ENCODE results near the gene TMEM106C.

TMEM106C gene

DNA sequence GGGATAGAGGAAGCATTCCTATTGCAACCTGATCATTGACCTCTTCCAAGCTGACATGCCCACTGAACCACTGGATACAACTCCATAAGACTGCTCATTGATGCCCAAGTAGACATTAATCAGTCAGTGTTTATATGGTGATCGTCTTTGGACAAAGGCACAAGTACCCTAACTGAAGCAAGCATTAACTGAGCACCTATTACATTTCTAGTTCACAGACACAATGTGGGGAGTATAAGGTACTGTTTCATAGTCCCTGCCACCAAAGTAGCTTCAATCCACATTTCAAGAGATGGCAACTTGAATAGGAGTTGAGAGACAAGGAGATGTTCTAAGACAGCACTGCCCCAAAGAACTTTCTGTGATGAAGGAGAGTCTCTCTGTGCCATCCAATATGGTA, 51.7 kb downstream of the TMEM106C start:
- no peak for ATAC-seq
- TF ChIP-seq, protein P1, sequence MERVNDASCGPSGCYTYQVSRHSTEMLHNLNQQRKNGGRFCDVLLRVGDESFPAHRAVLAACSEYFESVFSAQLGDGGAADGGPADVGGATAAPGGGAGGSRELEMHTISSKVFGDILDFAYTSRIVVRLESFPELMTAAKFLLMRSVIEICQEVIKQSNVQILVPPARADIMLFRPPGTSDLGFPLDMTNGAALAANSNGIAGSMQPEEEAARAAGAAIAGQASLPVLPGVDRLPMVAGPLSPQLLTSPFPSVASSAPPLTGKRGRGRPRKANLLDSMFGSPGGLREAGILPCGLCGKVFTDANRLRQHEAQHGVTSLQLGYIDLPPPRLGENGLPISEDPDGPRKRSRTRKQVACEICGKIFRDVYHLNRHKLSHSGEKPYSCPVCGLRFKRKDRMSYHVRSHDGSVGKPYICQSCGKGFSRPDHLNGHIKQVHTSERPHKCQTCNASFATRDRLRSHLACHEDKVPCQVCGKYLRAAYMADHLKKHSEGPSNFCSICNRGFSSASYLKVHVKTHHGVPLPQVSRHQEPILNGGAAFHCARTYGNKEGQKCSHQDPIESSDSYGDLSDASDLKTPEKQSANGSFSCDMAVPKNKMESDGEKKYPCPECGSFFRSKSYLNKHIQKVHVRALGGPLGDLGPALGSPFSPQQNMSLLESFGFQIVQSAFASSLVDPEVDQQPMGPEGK (CRISPR knock-in tag; IDR thresholded peaks at IDR 0.05; ENCODE audit: borderline replicate concordance) = no peak
- TF ChIP-seq ZFP30 (CRISPR knock-in tag; IDR thresholded peaks at IDR 0.05) (no peak), CSDC2 (CRISPR knock-in tag; IDR thresholded peaks at IDR 0.05) (no peak), ZFP3 (CRISPR knock-in tag; IDR thresholded peaks at IDR 0.05) (no peak), TCF4 (CRISPR knock-in tag; IDR thresholded peaks at IDR 0.05; ENCODE audit: borderline replicate concordance) (no peak), ESRRG (CRISPR knock-in tag; IDR thresholded peaks at IDR 0.05) (no peak), ZNF70 (CRISPR knock-in tag; IDR thresholded peaks at IDR 0.05) (no peak), ARNTL (CRISPR knock-in tag; IDR thresholded peaks at IDR 0.05; ENCODE audit: borderline replicate concordance, low read depth) (no peak), ISL1 (CRISPR knock-in tag; IDR thresholded peaks at IDR 0.05) (no peak), ZNF565 (CRISPR knock-in tag; conservative IDR thresholded peaks at IDR 0.05; ENCODE audit: low read depth) (no peak), SNAI2 (CRISPR knock-in tag; IDR thresholded peaks at IDR 0.05) (no peak), TOX (CRISPR knock-in tag; IDR thresholded peaks at IDR 0.05; ENCODE audit: borderline replicate concordance) (no peak), ZC3H10 (CRISPR knock-in tag; IDR thresholded peaks at IDR 0.05) (no peak)
- TF ChIP-seq, protein P2, sequence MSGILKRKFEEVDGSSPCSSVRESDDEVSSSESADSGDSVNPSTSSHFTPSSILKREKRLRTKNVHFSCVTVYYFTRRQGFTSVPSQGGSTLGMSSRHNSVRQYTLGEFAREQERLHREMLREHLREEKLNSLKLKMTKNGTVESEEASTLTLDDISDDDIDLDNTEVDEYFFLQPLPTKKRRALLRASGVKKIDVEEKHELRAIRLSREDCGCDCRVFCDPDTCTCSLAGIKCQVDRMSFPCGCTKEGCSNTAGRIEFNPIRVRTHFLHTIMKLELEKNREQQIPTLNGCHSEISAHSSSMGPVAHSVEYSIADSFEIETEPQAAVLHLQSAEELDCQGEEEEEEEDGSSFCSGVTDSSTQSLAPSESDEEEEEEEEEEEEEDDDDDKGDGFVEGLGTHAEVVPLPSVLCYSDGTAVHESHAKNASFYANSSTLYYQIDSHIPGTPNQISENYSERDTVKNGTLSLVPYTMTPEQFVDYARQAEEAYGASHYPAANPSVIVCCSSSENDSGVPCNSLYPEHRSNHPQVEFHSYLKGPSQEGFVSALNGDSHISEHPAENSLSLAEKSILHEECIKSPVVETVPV (CRISPR knock-in tag; IDR thresholded peaks at IDR 0.05) = no peak
- TF ChIP-seq, protein P3, sequence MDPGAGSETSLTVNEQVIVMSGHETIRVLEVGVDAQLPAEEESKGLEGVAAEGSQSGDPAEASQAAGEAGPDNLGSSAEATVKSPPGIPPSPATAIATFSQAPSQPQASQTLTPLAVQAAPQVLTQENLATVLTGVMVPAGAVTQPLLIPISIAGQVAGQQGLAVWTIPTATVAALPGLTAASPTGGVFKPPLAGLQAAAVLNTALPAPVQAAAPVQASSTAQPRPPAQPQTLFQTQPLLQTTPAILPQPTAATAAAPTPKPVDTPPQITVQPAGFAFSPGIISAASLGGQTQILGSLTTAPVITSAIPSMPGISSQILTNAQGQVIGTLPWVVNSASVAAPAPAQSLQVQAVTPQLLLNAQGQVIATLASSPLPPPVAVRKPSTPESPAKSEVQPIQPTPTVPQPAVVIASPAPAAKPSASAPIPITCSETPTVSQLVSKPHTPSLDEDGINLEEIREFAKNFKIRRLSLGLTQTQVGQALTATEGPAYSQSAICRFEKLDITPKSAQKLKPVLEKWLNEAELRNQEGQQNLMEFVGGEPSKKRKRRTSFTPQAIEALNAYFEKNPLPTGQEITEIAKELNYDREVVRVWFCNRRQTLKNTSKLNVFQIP (CRISPR knock-in tag; IDR thresholded peaks at IDR 0.05; ENCODE audit: borderline replicate concordance, low read depth) = no peak
- TF ChIP-seq, protein P4, sequence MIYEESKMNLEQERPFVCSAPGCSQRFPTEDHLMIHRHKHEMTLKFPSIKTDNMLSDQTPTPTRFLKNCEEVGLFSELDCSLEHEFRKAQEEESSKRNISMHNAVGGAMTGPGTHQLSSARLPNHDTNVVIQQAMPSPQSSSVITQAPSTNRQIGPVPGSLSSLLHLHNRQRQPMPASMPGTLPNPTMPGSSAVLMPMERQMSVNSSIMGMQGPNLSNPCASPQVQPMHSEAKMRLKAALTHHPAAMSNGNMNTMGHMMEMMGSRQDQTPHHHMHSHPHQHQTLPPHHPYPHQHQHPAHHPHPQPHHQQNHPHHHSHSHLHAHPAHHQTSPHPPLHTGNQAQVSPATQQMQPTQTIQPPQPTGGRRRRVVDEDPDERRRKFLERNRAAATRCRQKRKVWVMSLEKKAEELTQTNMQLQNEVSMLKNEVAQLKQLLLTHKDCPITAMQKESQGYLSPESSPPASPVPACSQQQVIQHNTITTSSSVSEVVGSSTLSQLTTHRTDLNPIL (CRISPR knock-in tag; IDR thresholded peaks at IDR 0.05; ENCODE audit: low read depth) = no peak

DNA sequence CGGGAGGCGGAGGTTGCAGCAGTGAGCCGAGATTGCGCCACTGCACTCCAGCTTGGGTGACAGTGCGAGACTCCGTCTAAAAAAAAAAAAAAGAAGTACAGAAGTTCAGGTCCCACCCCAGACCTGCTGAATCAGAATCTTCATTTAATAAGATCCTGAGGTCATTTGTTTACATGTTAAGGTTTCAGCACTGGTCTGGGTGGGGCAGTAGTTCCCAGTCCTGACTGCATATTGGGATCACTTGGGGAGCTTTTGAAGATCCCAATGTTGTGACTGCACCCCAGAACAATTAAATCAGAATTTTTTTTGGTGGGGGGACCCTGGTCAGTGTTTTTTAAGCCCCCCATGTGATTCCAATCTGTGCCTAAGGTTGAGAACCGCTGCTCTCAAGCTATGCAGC, 52.6 kb downstream of the TMEM106C start:
- TF ChIP-seq, protein P3 (CRISPR knock-in tag; IDR thresholded peaks at IDR 0.05; ENCODE audit: borderline replicate concordance, low read depth) = no peak
- TF ChIP-seq ZNF70 (CRISPR knock-in tag; IDR thresholded peaks at IDR 0.05) (no peak), PPARA (CRISPR knock-in tag; IDR thresholded peaks at IDR 0.05; ENCODE audit: borderline replicate concordance) (no peak), ZNF565 (CRISPR knock-in tag; conservative IDR thresholded peaks at IDR 0.05; ENCODE audit: low read depth) (no peak), ESRRG (CRISPR knock-in tag; IDR thresholded peaks at IDR 0.05) (no peak), BACH2 (CRISPR knock-in tag; IDR thresholded peaks at IDR 0.05; ENCODE audit: borderline replicate concordance) (no peak), ZFP30 (CRISPR knock-in tag; IDR thresholded peaks at IDR 0.05) (no peak), ZNF8 (CRISPR knock-in tag; IDR thresholded peaks at IDR 0.05) (no peak)
- TF ChIP-seq, protein P4 (CRISPR knock-in tag; IDR thresholded peaks at IDR 0.05; ENCODE audit: low read depth) = no peak
- TF ChIP-seq, protein P1 (CRISPR knock-in tag; IDR thresholded peaks at IDR 0.05; ENCODE audit: borderline replicate concordance) = no peak
- no peak for ATAC-seq
